Head of caudate nucleus (tissue), 42 donors: ENCODE results near the gene CALML5.

ENCODE experiments used
- DNase-seq, 42 donors: peaks; one replicate each; pipeline versions ENCODE4 v3.0.0 to v3.0.0-alpha.2; 2020 to 2021; ENCODE audit warnings: mixed read lengths in 7 of 42
- intact Hi-C: fragments of 100-400 bp; cut with DNase I; formaldehyde crosslinking; loops from one replicate; pipeline ENCODE4 v1.15.0; 2022

The CALML5 gene

DNA sequence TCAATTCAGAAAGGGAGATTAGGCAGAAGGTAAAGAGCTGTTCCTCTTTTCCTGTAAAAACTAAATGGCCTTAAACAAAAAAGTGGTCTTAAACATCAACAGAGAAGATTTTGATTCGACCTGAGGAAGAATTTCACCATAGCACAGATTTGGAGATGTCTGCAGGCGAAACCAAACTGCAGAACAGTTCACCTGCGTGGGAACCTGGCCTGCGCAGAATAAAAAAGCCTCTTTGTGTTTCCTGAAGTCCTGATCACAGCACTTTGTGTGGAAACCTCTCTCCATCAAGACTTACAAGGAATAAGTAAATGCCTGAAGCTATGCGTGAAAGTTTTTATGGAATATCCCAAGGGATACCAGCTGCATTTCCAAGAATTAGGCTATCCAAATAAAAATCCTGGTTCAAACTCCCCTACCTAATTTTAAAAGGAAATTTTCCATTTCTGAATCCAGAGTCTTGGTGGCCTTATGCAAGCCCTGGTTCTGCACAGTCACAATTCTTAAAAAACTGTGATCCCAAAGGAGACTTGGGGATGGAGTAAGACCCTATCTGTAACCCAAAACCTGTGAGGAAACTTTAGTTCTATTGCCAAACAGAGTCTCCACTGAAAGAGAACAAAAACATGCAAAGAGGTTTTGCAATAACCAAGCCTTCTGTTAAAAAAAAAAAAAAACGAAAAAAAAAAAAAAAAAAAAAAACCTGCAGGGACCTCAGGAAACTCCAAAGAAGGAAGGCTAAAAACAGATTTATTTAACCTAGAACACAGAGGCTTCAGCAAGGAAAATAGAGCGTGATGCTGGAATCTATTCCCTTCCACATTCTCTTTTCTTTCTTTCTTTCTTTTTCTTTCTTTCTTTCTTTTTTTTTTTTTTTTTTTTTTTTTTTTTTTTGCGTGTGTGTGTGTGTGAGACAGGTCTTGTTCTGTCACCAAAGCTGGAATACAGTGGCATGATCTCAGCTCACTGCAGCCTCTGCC is 35.8 kb upstream of the CALML5 start:
- intact Hi-C loops, result no loop called here

DNA sequence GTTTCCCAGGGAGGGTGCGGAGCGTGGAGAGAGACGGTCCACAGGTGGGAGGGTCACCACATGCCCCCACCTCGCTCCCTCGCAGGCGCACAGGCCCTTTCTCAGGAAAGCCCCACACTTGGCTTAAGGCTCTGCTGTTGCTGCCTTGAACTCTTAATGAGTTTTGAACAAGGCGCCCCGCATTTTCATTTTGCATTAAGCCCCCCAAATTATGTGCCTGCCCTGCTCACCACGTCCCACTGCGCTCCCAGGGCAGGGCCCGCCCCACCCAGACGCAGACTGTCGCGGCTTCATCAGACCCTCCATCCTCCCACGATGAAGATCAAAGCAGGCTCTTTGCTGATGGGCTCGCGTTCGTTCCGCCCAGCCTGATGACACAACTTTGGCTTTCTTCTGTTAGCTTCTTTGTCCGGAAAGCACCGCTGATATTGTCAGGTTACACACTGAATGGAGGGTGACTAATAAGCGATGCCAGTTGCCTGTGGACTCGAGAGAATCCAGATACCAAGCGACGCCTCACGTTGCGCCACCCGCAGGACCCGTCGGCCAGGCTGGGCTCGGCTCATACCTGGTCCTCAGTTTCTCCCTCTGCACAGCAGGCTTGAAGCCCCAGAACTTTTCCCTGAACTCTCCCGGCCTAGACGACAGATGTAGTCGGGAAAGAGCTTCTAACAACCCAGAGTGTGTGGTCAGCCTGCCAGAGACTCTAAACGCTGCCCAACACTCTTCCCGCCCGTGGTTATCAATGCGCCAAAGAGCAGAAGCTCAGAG is 34.9 kb upstream of the CALML5 start:
- intact Hi-C loops, result no loop called here
- DNase-seq, result peak in 5 of 42 donors; percentile 9 to 38 (median 22)

More for the DNA sequence above, 35.8 kb upstream of the CALML5 start:
- DNase-seq, result peak in 2 of 42 donors; percentile 5 to 6

DNA sequence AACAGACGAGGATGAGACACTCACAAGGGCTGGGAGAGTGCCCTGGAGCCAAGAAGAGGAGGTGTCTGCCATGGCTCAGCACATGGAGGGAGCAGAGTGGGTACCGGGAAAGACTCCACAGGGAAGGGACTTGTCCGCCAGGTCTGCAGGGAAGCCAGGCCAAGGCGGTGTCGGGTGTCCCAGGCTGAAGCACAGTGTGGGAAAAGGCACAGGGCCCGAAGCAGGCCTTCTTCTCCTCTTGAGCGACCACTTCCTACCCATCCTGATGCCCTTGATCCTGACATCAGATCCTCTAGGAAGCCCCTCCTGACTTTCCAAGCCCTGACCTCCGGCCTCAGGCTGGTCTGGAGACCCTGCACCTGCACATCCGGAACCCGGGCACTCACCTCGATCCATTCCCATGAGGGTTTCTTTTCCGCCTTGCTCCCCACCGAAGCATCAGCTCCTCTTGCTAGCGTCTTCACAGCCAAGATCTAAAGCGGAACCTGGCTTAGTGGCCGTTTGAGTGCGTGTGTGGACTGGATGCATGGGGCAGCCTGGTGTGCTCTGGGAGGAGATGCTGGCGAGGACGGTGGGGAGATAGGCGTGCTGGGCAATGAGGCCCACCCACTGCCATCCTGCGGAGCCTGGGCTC is 33.8 kb upstream of the CALML5 start:
- peak in 2 of 42 donors; percentile 21 to 25 for DNase-seq

DNA sequence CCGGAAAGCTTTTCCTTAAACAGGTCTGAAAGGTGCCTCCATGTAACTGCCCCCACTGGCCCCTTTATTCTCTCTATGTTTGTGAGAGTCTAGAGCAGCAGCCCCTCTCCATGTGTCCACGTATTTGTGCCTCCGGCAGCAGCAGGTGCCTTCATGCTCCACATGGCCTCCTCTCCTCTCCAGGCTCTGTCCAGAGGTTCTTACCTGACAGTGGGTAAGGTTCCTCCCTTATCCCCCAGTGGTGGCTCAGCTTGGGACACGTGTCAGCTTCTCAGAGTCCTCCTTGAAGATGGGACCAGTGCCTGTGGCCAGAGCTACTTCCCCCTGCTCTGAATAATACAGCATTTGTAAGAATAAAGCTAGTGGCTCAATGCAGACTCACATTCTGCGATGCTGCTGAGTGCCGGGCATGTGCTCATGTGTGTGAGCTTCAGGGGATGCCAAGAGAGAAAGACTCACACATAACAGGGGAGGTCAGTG is 33.3 kb upstream of the CALML5 start:
- intact Hi-C loops, result no loop called here
- DNase-seq, result peak in 2 of 42 donors; percentile 18 to 34

More for the DNA sequence above, 33.8 kb upstream of the CALML5 start:
- intact Hi-C loops, result no loop called here

DNA sequence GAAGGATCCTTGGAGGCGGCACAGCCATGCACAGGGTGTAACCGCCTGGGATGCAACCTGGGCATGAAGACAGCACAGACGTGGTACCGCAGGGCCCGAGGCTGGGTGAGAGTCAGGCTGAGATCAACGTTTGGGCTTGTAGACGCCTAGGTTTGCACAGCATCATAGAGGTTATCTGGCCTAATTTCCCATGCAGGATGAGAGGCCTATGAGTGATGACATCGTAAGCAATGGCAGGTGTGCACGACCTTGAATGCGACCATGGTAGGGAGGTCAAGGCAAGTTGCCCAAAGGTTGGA is 32.9 kb upstream of the CALML5 start:
- intact Hi-C loops, result no loop called here
- DNase-seq, result peak in 2 of 42 donors; percentile 29 to 38

GRCh38 chr10:5531558-5532306 is 32.4 kb upstream of the CALML5 start:
- intact Hi-C loops, result no loop called here
- peak in 2 of 42 donors; percentile 7 to 12 for DNase-seq

GRCh38 chr10:5530846-5531557 is 31.6 kb upstream of the CALML5 start:
- peak in 4 of 42 donors; percentile 9 to 19 (median 17) for DNase-seq
- intact Hi-C loops, result no loop called here

- intact Hi-C loops, result no loop called here
- DNase-seq, result peak in 5 of 42 donors; percentile 1 to 11 (median 7)
These were observed 31.0 kb upstream of the CALML5 start for GRCh38 chr10:5530412-5530806.

- peak in 6 of 42 donors; percentile 5 to 22 (median 10) for DNase-seq
- intact Hi-C loops, result no loop called here
These were observed 30.5 kb upstream of the CALML5 start for GRCh38 chr10:5529702-5530411.

- intact Hi-C loops, result no loop called here
- DNase-seq, result peak in 7 of 42 donors; percentile 2 to 29 (median 12)
These were observed 29.8 kb upstream of the CALML5 start for GRCh38 chr10:5528989-5529701.

GRCh38 chr10:5527332-5528200 is 28.2 kb upstream of the CALML5 start:
- peak in 25 of 42 donors; percentile 8 to 75 (median 36) for DNase-seq
- intact Hi-C loops, result no loop called here

GRCh38 chr10:5526691-5527331 is 27.4 kb upstream of the CALML5 start:
- DNase-seq, result peak in 9 of 42 donors; percentile 5 to 27 (median 22)
- intact Hi-C loops, result no loop called here

- peak in 39 of 42 donors; percentile 28 to 87 (median 60) for DNase-seq
- intact Hi-C loops, result no loop called here
These were observed 26.4 kb upstream of the CALML5 start for GRCh38 chr10:5525561-5526341.
